ENCODE measurements around the gene ZNF578. TPM values are rescaled to one million over a fixed set of nuclear protein-coding genes. Genes with fewer than 3 reads are reported as not detected.
"Not testable (repeated sequence)": the region's sequence is repeated elsewhere in the genome, so short reads cannot be mapped to it uniquely, and the experiment has no call there.

ZNF578 gene
- total and polyA plus RNA-seq, 3 experiments from 2014 or later: 0.88 to 4.5 (median 1.9) TPM

GRCh38 chr19:52554216-52554971, 101.0 kb downstream of the ZNF578 start:
- POLR2A ChIA-PET: no interaction called here
- H3K27me3 ChIP-seq (ENCODE audit: insufficient read depth, low read length, poor library complexity, severe bottlenecking): no peaks in the 10 kb centered on the region

GRCh38 chr19:52557231-52557995, 104.1 kb downstream of the ZNF578 start:
- H3K4me3 ChIP-seq (ENCODE audit: low read length): no peak overlapping the region
- Mint-ChIP-seq H3K27ac (no peak overlapping the region), H3K4me1 (peaks cover 0 to 2% (median 0%) of the 10 kb centered on the region in 3 donors), H3K36me3 (peaks cover 50 to 84% (median 81%) of the 10 kb centered on the region in 3 donors), H3K9me3 (peaks cover 30 to 93% (median 90%) of the 10 kb centered on the region in 5 donors), H3K27me3 (no peaks in the 10 kb centered on the region), H3K4me3 (no peak overlapping the region)
- no peak overlapping the region for H3K27ac ChIP-seq (ENCODE audit: low read depth, low read length)
- no peaks in the 10 kb centered on the region for H3K27me3 ChIP-seq (ENCODE audit: insufficient read depth, low read length, poor library complexity, severe bottlenecking)
- DNase-seq: no peak
- ChIA-PET CTCF (no interaction called here), POLR2A (no interaction called here)
- no peaks in the 10 kb centered on the region for H3K4me1 ChIP-seq (ENCODE audit: insufficient read depth, low read length)
- H3K36me3 ChIP-seq (ENCODE audit: insufficient read depth, low read length): peaks cover 40% of the 10 kb centered on the region
- H3K9me3 ChIP-seq (ENCODE audit: low read length): peaks cover 58% of the 10 kb centered on the region

More at GRCh38 chr19:52554216-52554971, 101.0 kb downstream of the ZNF578 start:
- DNase-seq: no peak
- Histone ChIP-seq H3K36me3 (ENCODE audit: insufficient read depth, low read length) (peaks cover 48% of the 10 kb centered on the region), H3K9me3 (ENCODE audit: low read length) (peaks cover 56% of the 10 kb centered on the region), H3K4me3 (ENCODE audit: low read length) (peak overlapping the region; percentile 23), H3K27ac (ENCODE audit: low read depth, low read length) (no peak overlapping the region), H3K4me1 (ENCODE audit: insufficient read depth, low read length) (no peaks in the 10 kb centered on the region)
- Mint-ChIP-seq H3K27me3 (no peaks in the 10 kb centered on the region), H3K36me3 (peaks cover 48 to 83% (median 79%) of the 10 kb centered on the region in 3 donors), H3K9me3 (peaks cover 24 to 88% (median 84%) of the 10 kb centered on the region in 5 donors), H3K27ac (no peak overlapping the region), H3K4me3 (no peak overlapping the region), H3K4me1 (peaks cover 0 to 3% (median 0%) of the 10 kb centered on the region in 3 donors)
- CTCF ChIA-PET: no interaction called here

GRCh38 chr19:52558732-52559445, 105.5 kb downstream of the ZNF578 start:
- DNase-seq; H3K4me1 ChIP-seq (ENCODE audit: insufficient read depth, low read length); H3K27ac ChIP-seq (ENCODE audit: low read depth, low read length); H3K27me3 Mint-ChIP-seq; H3K4me3 ChIP-seq (ENCODE audit: low read length); H3K27me3 ChIP-seq (ENCODE audit: insufficient read depth, low read length, poor library complexity, severe bottlenecking); CTCF ChIA-PET; POLR2A ChIA-PET; H3K27ac Mint-ChIP-seq; H3K4me1 Mint-ChIP-seq: not testable (repeated sequence)
- H3K9me3 Mint-ChIP-seq: peaks cover 23 to 93% (median 90%) of the 10 kb centered on the region in 5 donors
- H3K36me3 ChIP-seq (ENCODE audit: insufficient read depth, low read length): peaks cover 25% of the 10 kb centered on the region
- H3K9me3 ChIP-seq (ENCODE audit: low read length): peaks cover 48% of the 10 kb centered on the region
- peak overlapping the region in 1 of 7 donors; percentile 32 for H3K4me3 Mint-ChIP-seq
- H3K36me3 Mint-ChIP-seq: peaks cover 36 to 82% (median 81%) of the 10 kb centered on the region in 3 donors

GRCh38 chr19:52561611-52562010, 108.3 kb downstream of the ZNF578 start:
- CTCF ChIA-PET; H3K27me3 Mint-ChIP-seq; POLR2A ChIA-PET; DNase-seq; H3K27ac ChIP-seq (ENCODE audit: low read depth, low read length); H3K4me3 Mint-ChIP-seq; H3K27me3 ChIP-seq (ENCODE audit: insufficient read depth, low read length, poor library complexity, severe bottlenecking); H3K4me1 ChIP-seq (ENCODE audit: insufficient read depth, low read length); H3K4me1 Mint-ChIP-seq: not testable (repeated sequence)
- Mint-ChIP-seq H3K36me3 (peaks cover 25 to 78% (median 67%) of the 10 kb centered on the region in 3 donors), H3K27ac (peak overlapping the region in 1 of 8 donors; percentile 75), H3K9me3 (peaks cover 11 to 89% (median 83%) of the 10 kb centered on the region in 5 donors)
- H3K36me3 ChIP-seq (ENCODE audit: insufficient read depth, low read length): peaks cover 12% of the 10 kb centered on the region
- H3K9me3 ChIP-seq (ENCODE audit: low read length): peaks cover 35% of the 10 kb centered on the region
- H3K4me3 ChIP-seq (ENCODE audit: low read length): peak overlapping the region; percentile 26

Other genes with a start within 250 kb of the ZNF578 start
- gene ZNF766, start 184.0 kb upstream of the ZNF578 start, total RNA-seq: 10 to 100 TPM; 22.2 to 24.3 TPM
- 69.7 TPM for gene ZNF766, start 184.0 kb upstream of the ZNF578 start, polyA plus RNA-seq
- gene ZNF480, start 156.4 kb upstream of the ZNF578 start, total RNA-seq: 1 to 10 TPM; 5.6 to 6.6 TPM
- gene ZNF480, start 156.4 kb upstream of the ZNF578 start, polyA plus RNA-seq: 28.0 TPM
- 1 to 10 TPM in 1 of 2 experiments, under 1 TPM in 1; 0.91 to 1.8 TPM for gene ZNF610, start 117.3 kb upstream of the ZNF578 start, total RNA-seq
- 1.8 TPM for gene ZNF610, start 117.3 kb upstream of the ZNF578 start, polyA plus RNA-seq
- gene ZNF880, start 83.6 kb upstream of the ZNF578 start, total RNA-seq: 10 to 100 TPM; 15.6 to 15.9 TPM
- 38.9 TPM for gene ZNF880, start 83.6 kb upstream of the ZNF578 start, polyA plus RNA-seq
- gene ZNF528, start 55.7 kb upstream of the ZNF578 start, total RNA-seq: 10 to 100 TPM; 11.6 to 14.2 TPM
- 8.8 TPM for gene ZNF528, start 55.7 kb upstream of the ZNF578 start, polyA plus RNA-seq
- gene ZNF534, start 24.4 kb upstream of the ZNF578 start, total RNA-seq: not detected
- not detected for gene ZNF534, start 24.4 kb upstream of the ZNF578 start, polyA plus RNA-seq
- 10 to 100 TPM; 28.2 to 31.9 TPM for gene ZNF808, start 74.1 kb downstream of the ZNF578 start, total RNA-seq
- 14.4 TPM for gene ZNF808, start 74.1 kb downstream of the ZNF578 start, polyA plus RNA-seq
- 10 to 100 TPM; 16.8 to 18.3 TPM for gene ZNF701, start 116.7 kb downstream of the ZNF578 start, total RNA-seq
- gene ZNF701, start 116.7 kb downstream of the ZNF578 start, polyA plus RNA-seq: 17.7 TPM
- gene ZNF83, start 184.8 kb downstream of the ZNF578 start, total RNA-seq: 10 to 100 TPM; 26.9 to 28.0 TPM
- 23.1 TPM for gene ZNF83, start 184.8 kb downstream of the ZNF578 start, polyA plus RNA-seq

All from CD8-positive, alpha-beta memory T cell (primary cell).